ENCODE measurements around the gene NHSL1.

The NHSL1 gene

GRCh38 chr6:138410048-138410735, 89.1 kb downstream of the NHSL1 start:
- in situ Hi-C loops (cut with MboI; ENCODE audit: low sequenced_read_pairs), result no loop called here

GRCh38 chr6:138406443-138406842, 92.9 kb downstream of the NHSL1 start:
- in situ Hi-C loops (cut with MboI; ENCODE audit: low sequenced_read_pairs), result no loop called here

- in situ Hi-C loops (cut with MboI; ENCODE audit: low sequenced_read_pairs), result no loop called here
Measured at GRCh38 chr6:138405816-138406413, 93.4 kb downstream of the NHSL1 start.

GRCh38 chr6:138404666-138405337, 94.5 kb downstream of the NHSL1 start:
- in situ Hi-C loops (cut with MboI; ENCODE audit: low sequenced_read_pairs), result no loop called here

GRCh38 chr6:138403801-138404665, 95.3 kb downstream of the NHSL1 start, which contains the start of gene HEBP2:
Gene HEBP2, plus strand, starts transcription at chr6:138404223. Its CDS starts 273 bp downstream, at chr6:138404496.
- in situ Hi-C loops (cut with MboI; ENCODE audit: low sequenced_read_pairs), result no loop called here

- in situ Hi-C loops (cut with MboI; ENCODE audit: low sequenced_read_pairs), result no loop called here
Measured at GRCh38 chr6:138403324-138403800, 95.9 kb downstream of the NHSL1 start.

- in situ Hi-C loops (cut with MboI; ENCODE audit: low sequenced_read_pairs), result no loop called here
Measured at GRCh38 chr6:138402838-138403187, 96.5 kb downstream of the NHSL1 start.

- in situ Hi-C loops (cut with MboI; ENCODE audit: low sequenced_read_pairs), result no loop called here
Measured at GRCh38 chr6:138401960-138402837, 97.1 kb downstream of the NHSL1 start.

- in situ Hi-C loops (cut with MboI; ENCODE audit: low sequenced_read_pairs), result no loop called here
Measured at GRCh38 chr6:138400326-138400725, 99.0 kb downstream of the NHSL1 start.

GRCh38 chr6:138397128-138398122, 101.9 kb downstream of the NHSL1 start:
- in situ Hi-C loops (cut with MboI; ENCODE audit: low sequenced_read_pairs), result no loop called here

GRCh38 chr6:138396709-138397108, 102.6 kb downstream of the NHSL1 start:
- in situ Hi-C loops (cut with MboI; ENCODE audit: low sequenced_read_pairs), result no loop called here

- in situ Hi-C loops (cut with MboI; ENCODE audit: low sequenced_read_pairs), result no loop called here
Measured at GRCh38 chr6:138393871-138394783, 105.2 kb downstream of the NHSL1 start.

GRCh38 chr6:138389551-138389950, 109.7 kb downstream of the NHSL1 start:
- in situ Hi-C loops (cut with MboI; ENCODE audit: low sequenced_read_pairs), result no loop called here

- in situ Hi-C loops (cut with MboI; ENCODE audit: low sequenced_read_pairs), result no loop called here
Measured at GRCh38 chr6:138387577-138388368, 111.5 kb downstream of the NHSL1 start.

- in situ Hi-C loops (cut with MboI; ENCODE audit: low sequenced_read_pairs), result no loop called here
Measured at GRCh38 chr6:138386897-138387296, 112.4 kb downstream of the NHSL1 start.

- in situ Hi-C loops (cut with MboI; ENCODE audit: low sequenced_read_pairs), result no loop called here
Measured at GRCh38 chr6:138383776-138384175, 115.5 kb downstream of the NHSL1 start.
